A549 treated with Hydrocortisone at 1 μM for 4 hours (cell line): ENCODE results near the gene PTPN21. TPM values are rescaled to one million over a fixed set of nuclear protein-coding genes. Genes with fewer than 3 reads are reported as not detected.

Experiments used
- total RNA-seq: library from RNA; stranded (reverse); fragments of 200-300 nt; extraction: Qiagen RNA extraction; gene quantifications from 5 replicates; pipeline ENCODE4 v1.2.3, GENCODE V29; 2022

Gene PTPN21
- total RNA-seq = 7.1 to 9.7 TPM (median 9.0 TPM) in 5 replicates

GRCh38 chr14:88554457-88555286 is at the start of gene PTPN21:
PTPN21 (minus strand) TSS chr14:88555007; CDS start chr14:88550417, 4,590 bp downstream.

GRCh38 chr14:88562831-88563686 is 8.3 kb upstream of the PTPN21 start, which contains the start of gene ZC3H14:
ZC3H14 (plus strand) TSS chr14:88563037; CDS start chr14:88563134, 97 bp downstream.

Other genes starting within 250 kb of the PTPN21 start
- not detected in 5 replicates for gene KCNK10, start 231.7 kb downstream of the PTPN21 start, total RNA-seq
- gene SPATA7, start 169.3 kb downstream of the PTPN21 start, total RNA-seq = 3.4 to 4.8 TPM (median 3.9 TPM) in 5 replicates
- gene ZC3H14, start 8.0 kb upstream of the PTPN21 start, total RNA-seq = 57.9 to 71.3 TPM (median 67.6 TPM) in 5 replicates
- 0.28 to 0.63 TPM (median 0.40 TPM) in 5 replicates for gene EML5, start 237.9 kb upstream of the PTPN21 start, total RNA-seq